Measurements from ENCODE around the gene WDR90.

DNA sequence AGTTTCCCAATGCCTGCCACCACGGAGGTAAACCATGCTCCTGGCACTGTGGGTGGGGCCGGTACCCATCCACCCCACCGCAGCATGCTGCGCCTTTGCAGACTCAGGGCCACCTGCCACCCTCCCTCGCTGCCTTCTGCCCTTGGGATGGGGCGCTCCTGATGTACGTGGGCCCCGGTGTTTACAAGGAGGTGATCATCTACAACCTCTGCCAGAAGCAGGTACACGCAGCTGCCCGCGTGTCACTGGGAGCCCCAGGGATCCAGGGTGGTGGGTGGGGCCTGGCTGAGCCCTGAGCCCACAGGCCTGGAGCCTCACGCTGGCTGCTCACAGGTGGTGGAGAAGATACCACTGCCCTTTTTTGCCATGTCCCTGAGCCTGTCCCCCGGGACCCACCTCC, 17.4 kb downstream of the WDR90 start:
- TF ChIP-seq EZH2 (IDR thresholded peaks at IDR 0.05; ENCODE audit: borderline replicate concordance, control insufficient read depth, low read depth, low read length) (no peak), BMI1 (IDR thresholded peaks at IDR 0.05; ENCODE audit: borderline replicate concordance) (no peak), POLR2A (IDR thresholded peaks at IDR 0.05; ENCODE audit: low read depth, low read length) (no peak), HDAC6 (IDR thresholded peaks at IDR 0.05; ENCODE audit: unreplicated experiment) (no peak), RFX5 (IDR thresholded peaks at IDR 0.05; ENCODE audit: low read depth, low read length) (no peak), CTCF (IDR thresholded peaks at IDR 0.05 in 2 of 3, conservative IDR thresholded peaks at IDR 0.05 in 1 of 3; ENCODE audit: control insufficient read depth in 2 of 3, extremely low read depth in 1 of 3, insufficient read depth in 1 of 3, low read depth in 3 of 3, low read length in 3 of 3) (no peak), SREBF2 (IDR thresholded peaks at IDR 0.05; ENCODE audit: low read length) (no peak), ZNF274 (IDR thresholded peaks at IDR 0.05; ENCODE audit: insufficient read depth, insufficient read length) (no peak), POLR2AphosphoS5 (IDR thresholded peaks at IDR 0.05; ENCODE audit: low read length) (no peak), BHLHE40 (IDR thresholded peaks at IDR 0.05; ENCODE audit: borderline replicate concordance in 1 of 2, low read depth in 2 of 2, low read length in 1 of 2) (no peak)
